ENCODE measurements around the gene ENPEP.

ENPEP gene

GRCh38 chr4:110487873-110488272, 11.9 kb downstream of the ENPEP start:
- TF ChIP-seq, protein P1, sequence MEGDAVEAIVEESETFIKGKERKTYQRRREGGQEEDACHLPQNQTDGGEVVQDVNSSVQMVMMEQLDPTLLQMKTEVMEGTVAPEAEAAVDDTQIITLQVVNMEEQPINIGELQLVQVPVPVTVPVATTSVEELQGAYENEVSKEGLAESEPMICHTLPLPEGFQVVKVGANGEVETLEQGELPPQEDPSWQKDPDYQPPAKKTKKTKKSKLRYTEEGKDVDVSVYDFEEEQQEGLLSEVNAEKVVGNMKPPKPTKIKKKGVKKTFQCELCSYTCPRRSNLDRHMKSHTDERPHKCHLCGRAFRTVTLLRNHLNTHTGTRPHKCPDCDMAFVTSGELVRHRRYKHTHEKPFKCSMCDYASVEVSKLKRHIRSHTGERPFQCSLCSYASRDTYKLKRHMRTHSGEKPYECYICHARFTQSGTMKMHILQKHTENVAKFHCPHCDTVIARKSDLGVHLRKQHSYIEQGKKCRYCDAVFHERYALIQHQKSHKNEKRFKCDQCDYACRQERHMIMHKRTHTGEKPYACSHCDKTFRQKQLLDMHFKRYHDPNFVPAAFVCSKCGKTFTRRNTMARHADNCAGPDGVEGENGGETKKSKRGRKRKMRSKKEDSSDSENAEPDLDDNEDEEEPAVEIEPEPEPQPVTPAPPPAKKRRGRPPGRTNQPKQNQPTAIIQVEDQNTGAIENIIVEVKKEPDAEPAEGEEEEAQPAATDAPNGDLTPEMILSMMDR (IDR thresholded peaks at IDR 0.05) = no peak
- Mint-ChIP-seq H3K4me1 (peaks cover 53% of the 10 kb centered on the region), H3K27me3 (ENCODE audit: low read depth, poor library complexity) (no peaks in the 10 kb centered on the region), H3K36me3 (ENCODE audit: low read depth) (no peaks in the 10 kb centered on the region), H3K4me3 (no peak overlapping the region), H3K27ac (no peak overlapping the region), H3K9me3 (no peaks in the 10 kb centered on the region)
- DNase-seq = no peak

GRCh38 chr4:110489901-110490508, 14.1 kb downstream of the ENPEP start:
- H3K4me1 Mint-ChIP-seq = peaks cover 45% of the 10 kb centered on the region
- no peak for DNase-seq
- H3K27ac Mint-ChIP-seq = no peak overlapping the region
- H3K9me3 Mint-ChIP-seq = no peaks in the 10 kb centered on the region
- TF ChIP-seq, protein P1 (IDR thresholded peaks at IDR 0.05) = no peak
- no peaks in the 10 kb centered on the region for H3K36me3 Mint-ChIP-seq (ENCODE audit: low read depth)
- no peak overlapping the region for H3K4me3 Mint-ChIP-seq
- no peaks in the 10 kb centered on the region for H3K27me3 Mint-ChIP-seq (ENCODE audit: low read depth, poor library complexity)

DNA sequence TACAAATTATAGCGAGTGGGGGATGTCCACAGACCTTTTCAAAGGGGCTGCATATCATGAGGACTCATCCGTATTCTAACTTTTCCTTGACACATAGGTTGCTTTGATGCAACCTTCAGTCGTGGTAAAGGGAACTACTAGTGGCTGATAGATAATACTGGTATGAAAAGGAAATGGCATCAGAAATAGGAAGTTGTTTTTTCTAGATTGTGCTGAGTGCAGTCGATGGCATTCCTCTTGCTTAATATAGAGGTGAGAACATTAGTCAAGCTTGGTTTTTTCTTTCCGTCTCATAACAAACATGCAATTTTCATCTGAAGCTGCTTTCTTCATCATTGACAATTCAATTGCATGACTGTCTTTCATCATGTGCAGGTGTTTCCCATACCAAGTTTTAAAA, 16.6 kb downstream of the ENPEP start:
- no peak for DNase-seq
- Mint-ChIP-seq H3K36me3 (ENCODE audit: low read depth) (no peaks in the 10 kb centered on the region), H3K27me3 (ENCODE audit: low read depth, poor library complexity) (no peaks in the 10 kb centered on the region), H3K27ac (no peak overlapping the region), H3K9me3 (no peaks in the 10 kb centered on the region), H3K4me1 (peaks cover 21% of the 10 kb centered on the region), H3K4me3 (no peak overlapping the region)
- TF ChIP-seq, protein P1 (IDR thresholded peaks at IDR 0.05) = no peak

GRCh38 chr4:110493520-110493919, 17.6 kb downstream of the ENPEP start:
- Mint-ChIP-seq H3K9me3 (no peaks in the 10 kb centered on the region), H3K4me1 (peaks cover 16% of the 10 kb centered on the region), H3K27ac (no peak overlapping the region), H3K4me3 (no peak overlapping the region), H3K36me3 (ENCODE audit: low read depth) (no peaks in the 10 kb centered on the region), H3K27me3 (ENCODE audit: low read depth, poor library complexity) (no peaks in the 10 kb centered on the region)
- no peak for DNase-seq
- TF ChIP-seq, protein P1 (IDR thresholded peaks at IDR 0.05) = no peak

- no peak overlapping the region for H3K4me3 Mint-ChIP-seq
- no peaks in the 10 kb centered on the region for H3K27me3 Mint-ChIP-seq (ENCODE audit: low read depth, poor library complexity)
- no peak overlapping the region for H3K27ac Mint-ChIP-seq
- H3K4me1 Mint-ChIP-seq = peaks cover 4% of the 10 kb centered on the region
- TF ChIP-seq, protein P1 (IDR thresholded peaks at IDR 0.05) = no peak
- peaks cover 17% of the 10 kb centered on the region for H3K9me3 Mint-ChIP-seq
- H3K36me3 Mint-ChIP-seq (ENCODE audit: low read depth) = peaks cover 7% of the 10 kb centered on the region
- no peak for DNase-seq
Observed at GRCh38 chr4:110498420-110498819, 22.5 kb downstream of the ENPEP start.

GRCh38 chr4:110499126-110499525, 23.2 kb downstream of the ENPEP start:
- Mint-ChIP-seq H3K27me3 (ENCODE audit: low read depth, poor library complexity) (peaks cover 5% of the 10 kb centered on the region), H3K4me3 (no peak overlapping the region), H3K9me3 (peaks cover 18% of the 10 kb centered on the region), H3K4me1 (peaks cover 11% of the 10 kb centered on the region), H3K27ac (no peak overlapping the region), H3K36me3 (ENCODE audit: low read depth) (peaks cover 7% of the 10 kb centered on the region)
- TF ChIP-seq, protein P1 (IDR thresholded peaks at IDR 0.05) = no peak
- DNase-seq = no peak
